ENCODE results near the gene HLCS. TPM values are rescaled to one million over a fixed set of nuclear protein-coding genes. Genes with fewer than 3 reads are reported as not detected.
A peak's percentile ranks its signal among the peaks of the same experiment; 100 is the strongest.
"Not testable (repeated sequence)": the region's sequence is repeated elsewhere in the genome, so short reads cannot be mapped to it uniquely, and the experiment has no call there.

HLCS gene
- total RNA-seq, 1 donor from 2014 or later: 15.9 TPM

DNA sequence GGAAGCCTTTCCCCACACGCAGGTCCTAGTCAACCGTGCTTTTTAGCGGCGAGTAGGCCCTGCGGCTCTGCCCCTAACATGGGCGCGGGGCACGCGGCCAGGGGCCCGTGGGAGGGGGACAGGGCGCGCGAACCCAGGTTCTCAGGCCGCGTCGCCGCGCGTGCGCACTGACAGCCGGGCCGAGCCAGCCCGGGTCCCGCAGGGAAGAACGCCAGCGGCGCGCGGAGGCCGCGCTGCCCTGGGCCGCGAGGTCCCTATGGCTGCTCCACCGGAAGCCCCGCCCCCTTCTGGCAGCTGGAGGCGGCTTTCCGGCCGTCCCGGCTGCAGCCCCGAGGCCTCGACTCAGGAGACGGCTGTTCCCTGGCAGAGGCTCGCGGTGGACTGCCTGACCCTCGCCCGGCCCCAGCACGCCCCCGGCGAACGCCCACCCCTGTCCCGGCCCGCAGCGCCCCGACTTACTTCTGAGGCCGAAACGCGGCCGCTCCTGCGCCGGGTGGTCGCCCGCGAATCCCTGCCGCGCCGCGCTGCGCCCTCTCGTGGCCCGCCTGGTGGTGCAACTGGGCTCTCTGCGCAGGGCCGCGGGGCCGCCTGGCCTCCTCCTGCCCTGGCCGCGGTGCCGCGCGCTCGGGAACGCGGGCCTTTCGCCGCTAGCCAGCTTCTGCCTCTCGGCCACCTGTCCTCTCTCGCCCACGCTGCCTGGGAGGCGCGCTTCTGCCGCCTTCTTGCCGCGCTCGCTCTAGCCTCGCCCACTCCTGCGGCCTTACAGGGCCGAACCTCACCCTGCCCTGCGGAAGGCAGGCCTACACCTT lies 23.4 kb upstream of the HLCS start:
- H3K9me3 Mint-ChIP-seq (ENCODE audit: unreplicated experiment): peaks cover 8% of the 10 kb centered on the region
- peak overlapping the region; percentile 95 for H3K27ac Mint-ChIP-seq (ENCODE audit: unreplicated experiment)
- peak overlapping the region; percentile 92 for H3K4me3 Mint-ChIP-seq (ENCODE audit: unreplicated experiment)
- H3K27me3 Mint-ChIP-seq (ENCODE audit: unreplicated experiment): peaks cover 11% of the 10 kb centered on the region
- TF ChIP-seq, protein P1, sequence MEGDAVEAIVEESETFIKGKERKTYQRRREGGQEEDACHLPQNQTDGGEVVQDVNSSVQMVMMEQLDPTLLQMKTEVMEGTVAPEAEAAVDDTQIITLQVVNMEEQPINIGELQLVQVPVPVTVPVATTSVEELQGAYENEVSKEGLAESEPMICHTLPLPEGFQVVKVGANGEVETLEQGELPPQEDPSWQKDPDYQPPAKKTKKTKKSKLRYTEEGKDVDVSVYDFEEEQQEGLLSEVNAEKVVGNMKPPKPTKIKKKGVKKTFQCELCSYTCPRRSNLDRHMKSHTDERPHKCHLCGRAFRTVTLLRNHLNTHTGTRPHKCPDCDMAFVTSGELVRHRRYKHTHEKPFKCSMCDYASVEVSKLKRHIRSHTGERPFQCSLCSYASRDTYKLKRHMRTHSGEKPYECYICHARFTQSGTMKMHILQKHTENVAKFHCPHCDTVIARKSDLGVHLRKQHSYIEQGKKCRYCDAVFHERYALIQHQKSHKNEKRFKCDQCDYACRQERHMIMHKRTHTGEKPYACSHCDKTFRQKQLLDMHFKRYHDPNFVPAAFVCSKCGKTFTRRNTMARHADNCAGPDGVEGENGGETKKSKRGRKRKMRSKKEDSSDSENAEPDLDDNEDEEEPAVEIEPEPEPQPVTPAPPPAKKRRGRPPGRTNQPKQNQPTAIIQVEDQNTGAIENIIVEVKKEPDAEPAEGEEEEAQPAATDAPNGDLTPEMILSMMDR (IDR thresholded peaks at IDR 0.05; ENCODE audit: partially characterized antibody, unreplicated experiment): peak; percentile 87
- peaks cover 5% of the 10 kb centered on the region for H3K36me3 Mint-ChIP-seq (ENCODE audit: unreplicated experiment)
- peak; percentile 94 for DNase-seq
- peaks cover 10% of the 10 kb centered on the region for H3K4me1 Mint-ChIP-seq (ENCODE audit: low read depth, unreplicated experiment)

DNA sequence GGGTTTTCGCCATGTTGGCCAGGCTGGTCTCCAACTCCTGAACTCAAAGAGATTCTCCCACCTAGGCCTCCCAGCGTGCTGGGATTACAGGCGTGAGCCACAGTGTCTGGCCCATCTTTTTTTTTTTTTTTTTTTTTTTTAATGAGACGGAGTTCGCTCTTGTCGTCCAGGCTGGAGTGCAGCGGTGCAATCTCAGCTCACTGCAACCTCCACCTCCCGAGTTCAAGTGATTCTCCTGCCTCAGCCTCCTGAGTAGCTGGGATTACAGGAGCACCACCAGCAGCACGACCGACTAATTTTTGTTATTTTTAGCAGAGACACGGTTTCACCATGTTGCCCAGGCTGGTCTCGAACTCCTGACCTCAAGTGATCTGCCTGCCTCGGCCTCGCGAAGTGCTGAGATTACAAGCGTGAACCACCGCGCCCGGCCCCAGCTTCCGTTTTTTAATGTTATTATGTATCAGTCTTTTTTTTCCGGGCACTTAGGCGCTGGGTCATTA lies 22.8 kb upstream of the HLCS start:
- peak overlapping the region; percentile 61 for H3K4me3 Mint-ChIP-seq (ENCODE audit: unreplicated experiment)

DNA sequence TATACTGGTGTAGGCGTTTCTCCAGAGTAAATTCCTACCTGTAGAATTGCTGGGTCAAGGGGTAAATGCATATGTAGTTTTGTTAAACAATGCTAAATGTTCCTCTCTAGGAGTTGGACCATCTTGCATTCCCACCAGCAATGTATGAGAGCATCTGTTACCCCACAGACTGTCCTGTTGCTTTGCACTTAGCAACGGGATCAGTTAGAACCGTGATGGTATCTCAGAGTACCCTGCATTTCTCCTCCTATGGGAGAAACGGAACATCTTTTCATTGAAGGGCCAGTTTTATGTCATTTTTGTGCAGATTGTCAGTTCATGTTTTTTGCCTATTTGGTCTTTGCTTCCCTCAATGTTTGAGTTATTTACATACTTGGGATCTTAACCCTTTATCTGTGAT lies 22.1 kb upstream of the HLCS start:
- no peak for DNase-seq
- Mint-ChIP-seq H3K36me3 (ENCODE audit: unreplicated experiment) (peaks cover 5% of the 10 kb centered on the region), H3K4me1 (ENCODE audit: low read depth, unreplicated experiment) (peaks cover 10% of the 10 kb centered on the region), H3K9me3 (ENCODE audit: unreplicated experiment) (peaks cover 10% of the 10 kb centered on the region), H3K4me3 (ENCODE audit: unreplicated experiment) (peak overlapping the region; percentile 13), H3K27ac (ENCODE audit: unreplicated experiment) (no peak overlapping the region), H3K27me3 (ENCODE audit: unreplicated experiment) (peaks cover 11% of the 10 kb centered on the region)
- TF ChIP-seq, protein P1 (IDR thresholded peaks at IDR 0.05; ENCODE audit: partially characterized antibody, unreplicated experiment): no peak

More for the DNA sequence above, 22.8 kb upstream of the HLCS start:
- H3K36me3 Mint-ChIP-seq (ENCODE audit: unreplicated experiment); H3K9me3 Mint-ChIP-seq (ENCODE audit: unreplicated experiment); DNase-seq; H3K27ac Mint-ChIP-seq (ENCODE audit: unreplicated experiment): not testable (repeated sequence)
- H3K4me1 Mint-ChIP-seq (ENCODE audit: low read depth, unreplicated experiment): peaks cover 10% of the 10 kb centered on the region
- peaks cover 11% of the 10 kb centered on the region for H3K27me3 Mint-ChIP-seq (ENCODE audit: unreplicated experiment)

DNA sequence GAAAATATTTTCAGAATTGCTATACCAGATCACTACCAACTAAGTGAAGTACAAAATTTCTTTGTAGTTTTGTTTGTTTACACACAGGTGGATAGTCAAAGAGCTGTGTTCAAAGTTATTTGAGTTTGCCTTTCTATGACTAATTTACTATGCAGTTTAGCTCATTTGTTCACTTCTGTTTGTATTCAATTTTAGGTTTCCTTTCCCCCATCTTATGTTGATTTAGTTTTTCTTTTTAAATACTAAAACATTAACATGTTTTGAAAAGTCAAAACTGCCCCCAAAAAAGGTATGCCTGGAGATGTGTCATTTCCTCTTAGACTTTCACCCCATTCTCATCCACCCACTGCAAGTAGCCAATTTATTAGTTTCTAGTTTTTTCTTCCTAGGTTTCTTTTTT lies 21.4 kb upstream of the HLCS start:
- TF ChIP-seq, protein P1 (IDR thresholded peaks at IDR 0.05; ENCODE audit: partially characterized antibody, unreplicated experiment): no peak
- H3K9me3 Mint-ChIP-seq (ENCODE audit: unreplicated experiment): peaks cover 10% of the 10 kb centered on the region
- H3K36me3 Mint-ChIP-seq (ENCODE audit: unreplicated experiment): peaks cover 5% of the 10 kb centered on the region
- no peak for DNase-seq
- H3K27ac Mint-ChIP-seq (ENCODE audit: unreplicated experiment): no peak overlapping the region
- peaks cover 8% of the 10 kb centered on the region for H3K27me3 Mint-ChIP-seq (ENCODE audit: unreplicated experiment)
- peaks cover 7% of the 10 kb centered on the region for H3K4me1 Mint-ChIP-seq (ENCODE audit: low read depth, unreplicated experiment)
- H3K4me3 Mint-ChIP-seq (ENCODE audit: unreplicated experiment): no peak overlapping the region

DNA sequence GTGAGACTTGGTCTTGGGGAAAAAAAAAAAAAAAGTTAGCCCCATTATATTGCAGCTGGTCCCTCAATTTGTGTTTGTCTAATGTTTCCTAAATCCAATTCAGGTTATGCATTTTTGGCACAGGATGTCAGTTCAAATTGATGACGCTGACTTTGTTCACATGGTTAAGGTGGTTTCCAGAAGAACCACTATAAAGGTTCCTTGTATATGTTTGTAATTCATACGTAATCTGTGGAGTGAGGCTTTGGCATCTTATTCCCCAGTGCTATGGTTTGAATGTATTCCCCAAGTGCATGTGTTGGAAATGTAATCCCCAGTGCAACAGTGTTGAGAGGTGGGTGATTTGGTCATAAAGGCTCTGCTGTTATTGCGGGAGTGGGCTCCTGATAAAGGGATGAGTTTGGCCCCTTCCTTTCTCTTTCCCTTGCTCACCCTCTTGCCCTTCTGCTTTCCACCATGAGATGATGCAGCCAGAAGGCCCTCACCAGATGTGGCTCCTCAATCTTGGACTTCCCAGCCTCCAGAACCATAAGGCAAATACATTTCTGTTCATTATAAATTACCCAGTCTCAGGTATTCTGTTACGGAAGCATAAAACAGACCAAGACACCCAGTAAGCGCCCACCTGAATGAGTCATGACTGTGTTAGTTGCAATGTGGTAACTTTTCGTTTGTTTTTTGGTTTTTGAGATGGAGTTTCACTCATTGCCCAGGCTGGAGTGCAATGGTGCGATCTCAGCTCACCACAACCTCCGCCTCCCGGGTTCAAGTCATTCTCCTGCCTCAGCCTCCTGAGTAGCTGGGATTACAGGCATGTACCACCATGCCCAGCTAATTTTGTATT lies 19.5 kb upstream of the HLCS start:
- peaks cover 5% of the 10 kb centered on the region for H3K36me3 Mint-ChIP-seq (ENCODE audit: unreplicated experiment)
- no peak for DNase-seq
- peaks cover 9% of the 10 kb centered on the region for H3K9me3 Mint-ChIP-seq (ENCODE audit: unreplicated experiment)
- H3K4me3 Mint-ChIP-seq (ENCODE audit: unreplicated experiment): no peak overlapping the region
- TF ChIP-seq, protein P1 (IDR thresholded peaks at IDR 0.05; ENCODE audit: partially characterized antibody, unreplicated experiment): no peak
- H3K27me3 Mint-ChIP-seq (ENCODE audit: unreplicated experiment): peaks cover 7% of the 10 kb centered on the region
- H3K4me1 Mint-ChIP-seq (ENCODE audit: low read depth, unreplicated experiment): peaks cover 7% of the 10 kb centered on the region
- H3K27ac Mint-ChIP-seq (ENCODE audit: unreplicated experiment): no peak overlapping the region
